GM21447 (cell line): ENCODE measurements around the gene MZB1.
"Not testable (repeated sequence)": the region's sequence is repeated elsewhere in the genome, so short reads cannot be mapped to it uniquely, and the experiment has no call there.

ENCODE experiments used
- ATAC-seq: cut with Tn5 transposase; IDR thresholded peaks from one replicate; pipeline ENCODE4 v1.9.1; 2021; ENCODE audit not compliant: unreplicated experiment

MZB1 gene

GRCh38 chr5:139410993-139411828, 21.5 kb upstream of the MZB1 start:
- no peak for ATAC-seq

GRCh38 chr5:139410121-139410992, 20.6 kb upstream of the MZB1 start:
- no peak for ATAC-seq

- not testable (repeated sequence) for ATAC-seq
Measured at GRCh38 chr5:139409116-139409515, 19.4 kb upstream of the MZB1 start.

GRCh38 chr5:139408191-139408590, 18.5 kb upstream of the MZB1 start:
- ATAC-seq = no peak

- no peak for ATAC-seq
Measured at GRCh38 chr5:139407517-139407916, 17.8 kb upstream of the MZB1 start.

GRCh38 chr5:139406963-139407362, 17.2 kb upstream of the MZB1 start:
- ATAC-seq = no peak

GRCh38 chr5:139404484-139404840, 14.7 kb upstream of the MZB1 start:
- no peak for ATAC-seq

- ATAC-seq = peak; percentile 74
Measured at GRCh38 chr5:139403787-139404483, 14.2 kb upstream of the MZB1 start, which contains the start of gene SPATA24. SPATA24 (minus strand) TSS chr5:139404089; CDS start chr5:139404060, 29 bp downstream.

- ATAC-seq = peak; percentile 3
Measured at GRCh38 chr5:139403418-139403786, 13.7 kb upstream of the MZB1 start.

GRCh38 chr5:139402561-139403158, 12.9 kb upstream of the MZB1 start:
- ATAC-seq = no peak

GRCh38 chr5:139401546-139401945, 11.8 kb upstream of the MZB1 start:
- no peak for ATAC-seq

GRCh38 chr5:139399501-139400121, 9.9 kb upstream of the MZB1 start:
- ATAC-seq = no peak

GRCh38 chr5:139397921-139398320, 8.2 kb upstream of the MZB1 start:
- no peak for ATAC-seq

- ATAC-seq = no peak
Measured at GRCh38 chr5:139396691-139397090, 7.0 kb upstream of the MZB1 start.

GRCh38 chr5:139395844-139396640, 6.3 kb upstream of the MZB1 start:
- ATAC-seq = no peak

GRCh38 chr5:139394654-139395566, 5.2 kb upstream of the MZB1 start, which contains the start of gene PROB1:
PROB1 (minus strand) TSS chr5:139395104; CDS start chr5:139395081, 23 bp downstream.
- no peak for ATAC-seq

GRCh38 chr5:139394123-139394653, 4.5 kb upstream of the MZB1 start:
- no peak for ATAC-seq

GRCh38 chr5:139393497-139394122, 3.9 kb upstream of the MZB1 start:
- no peak for ATAC-seq
